ENCODE data around the gene PKP3.

- no peak for TF ChIP-seq POLR2A (IDR thresholded peaks at IDR 0.05)
- TF ChIP-seq CTCF (IDR thresholded peaks at IDR 0.05), result no peak
These were observed 29.9 kb upstream of the PKP3 start for GRCh38 chr11:363948-364761.

All from sigmoid colon (tissue), 3 donors.